ENCODE results near the gene ZMYND10.

ZMYND10 gene

GRCh38 chr3:50369012-50369670 lies 23.6 kb upstream of the ZMYND10 start:
- DNase-seq = no peak

GRCh38 chr3:50365842-50366220 lies 20.3 kb upstream of the ZMYND10 start:
- no peak for DNase-seq

GRCh38 chr3:50365080-50365841 lies 19.7 kb upstream of the ZMYND10 start:
- DNase-seq = peak; percentile 87 to 95 (median 89)

- no peak for DNase-seq
Observed at GRCh38 chr3:50364573-50365079, 19.1 kb upstream of the ZMYND10 start.

- DNase-seq = no peak
Observed at GRCh38 chr3:50359760-50360110, 14.2 kb upstream of the ZMYND10 start.

- peak; percentile 85 to 92 (median 88) for DNase-seq
Observed at GRCh38 chr3:50358911-50359759, 13.6 kb upstream of the ZMYND10 start, which contains the start of gene TMEM115. Gene TMEM115 (minus strand): TSS chr3:50359521. CDS start chr3:50359063, 458 bp downstream.

- DNase-seq = no peak
Observed at GRCh38 chr3:50358355-50358910, 12.9 kb upstream of the ZMYND10 start.

- no peak for DNase-seq
Observed at GRCh38 chr3:50357481-50357880, 11.9 kb upstream of the ZMYND10 start.

- no peak for DNase-seq
Observed at GRCh38 chr3:50356553-50356952, 11.0 kb upstream of the ZMYND10 start.

- DNase-seq = no peak
Observed at GRCh38 chr3:50355829-50356552, 10.5 kb upstream of the ZMYND10 start.

GRCh38 chr3:50354850-50355249 lies 9.3 kb upstream of the ZMYND10 start:
- DNase-seq = no peak

GRCh38 chr3:50354186-50354764 lies 8.7 kb upstream of the ZMYND10 start:
- no peak for DNase-seq

- no peak for DNase-seq
Observed at GRCh38 chr3:50353245-50354004, 7.9 kb upstream of the ZMYND10 start.

GRCh38 chr3:50352781-50353180 lies 7.2 kb upstream of the ZMYND10 start:
- DNase-seq = no peak

- DNase-seq = no peak
Observed at GRCh38 chr3:50351323-50351697, 5.8 kb upstream of the ZMYND10 start.

- peak; percentile 94 to 98 (median 98) for DNase-seq
Observed at GRCh38 chr3:50350527-50351322, 5.2 kb upstream of the ZMYND10 start, which contains the start of the genes CYB561D2 and NPRL2. Gene CYB561D2 (plus strand): TSS chr3:50350862. CDS start chr3:50351434, 572 bp downstream. Gene NPRL2 (minus strand): TSS chr3:50350775. CDS start chr3:50350652, 123 bp downstream.

- DNase-seq = no peak
Observed at GRCh38 chr3:50350213-50350526, 4.6 kb upstream of the ZMYND10 start.

GRCh38 chr3:50347187-50347813 lies 1.8 kb upstream of the ZMYND10 start:
- peak; percentile 44 to 66 (median 60) for DNase-seq

GRCh38 chr3:50345008-50345407 lies 524 bp downstream of the ZMYND10 start:
- no peak for DNase-seq
